HepG2 (cell line): ENCODE results near the gene RNF4. TPM values are rescaled to one million over a fixed set of nuclear protein-coding genes. Genes with fewer than 3 reads are reported as not detected.
A peak's percentile ranks its signal among the peaks of the same experiment; 100 is the strongest.

Experiments used
- BRCA1 ChIP-seq: sonication (generic); formaldehyde crosslinking; IDR thresholded peaks from 2 replicates; pipeline ENCODE4 v1.4.0; 2020; ENCODE audit warnings: missing genetic modification reagents
- BRF2 ChIP-seq: sonication (generic); formaldehyde crosslinking; IDR thresholded peaks from 2 replicates; pipeline ENCODE4 v1.8.1; 2022; ENCODE audit warnings: mild to moderate bottlenecking, missing genetic modification reagents
- ELF1 ChIP-seq: sonication (generic); formaldehyde crosslinking; IDR thresholded peaks from 2 replicates; pipeline ENCODE4 v1.4.0; 2020; ENCODE audit warnings: missing genetic modification reagents
- FOSL1 ChIP-seq: sonication (generic); formaldehyde crosslinking; IDR thresholded peaks from 2 replicates; pipeline ENCODE4 v1.9.0; 2021; ENCODE audit warnings: missing genetic modification reagents, borderline replicate concordance
- HCFC1 ChIP-seq: fragments of 150-350 bp; IDR thresholded peaks from 2 replicates; pipeline ENCODE4 v1.6.1; 2014; ENCODE audit warnings: low read depth, low read length
- HOXA3 ChIP-seq: sonication (generic); formaldehyde crosslinking; IDR thresholded peaks from 2 replicates; pipeline ENCODE4 v1.5.0; 2020; ENCODE audit warnings: missing genetic modification reagents
- KDM5A ChIP-seq: fragments of 200-600 bp; sonication (generic); IDR thresholded peaks from 2 replicates; pipeline ENCODE4 v1.7.0; 2018; ENCODE audit warnings: antibody characterized with exemption, mild to moderate bottlenecking, low read length, borderline replicate concordance
- PCBP1 ChIP-seq: fragments of 200-400 bp; formaldehyde crosslinking; IDR thresholded peaks from 2 replicates; pipeline ENCODE4 v1.6.1; 2017; ENCODE audit warnings: mild to moderate bottlenecking, low read depth, low read length, borderline replicate concordance
- SALL1 ChIP-seq: sonication (generic); formaldehyde crosslinking; IDR thresholded peaks from 2 replicates; pipeline ENCODE4 v1.8.0; 2022; ENCODE audit warnings: mild to moderate bottlenecking, missing genetic modification reagents
- U2AF1 ChIP-seq: fragments of 200-400 bp; formaldehyde crosslinking; optimal IDR thresholded peaks from 2 replicates; pipeline ENCODE3; 2017; ENCODE audit warnings: mild to moderate bottlenecking, low read depth, low read length
- ZNF296 ChIP-seq: sonication (generic); formaldehyde crosslinking; conservative IDR thresholded peaks from 2 replicates; pipeline ENCODE4 v1.5.0; 2020; ENCODE audit warnings: mild to moderate bottlenecking, missing genetic modification reagents
- ZNF589 ChIP-seq: sonication (generic); formaldehyde crosslinking; conservative IDR thresholded peaks from 2 replicates; pipeline ENCODE4 v1.8.0; 2022; ENCODE audit warnings: mild to moderate bottlenecking, moderate library complexity, missing genetic modification reagents
- ZNF749 ChIP-seq: sonication (generic); formaldehyde crosslinking; IDR thresholded peaks from 2 replicates; pipeline ENCODE4 v1.8.0; 2022; ENCODE audit warnings: mild to moderate bottlenecking, missing genetic modification reagents, moderate library complexity, borderline replicate concordance
- ZNF770 ChIP-seq: sonication (generic); formaldehyde crosslinking; IDR thresholded peaks from 2 replicates; pipeline ENCODE4 v1.5.0; 2020; ENCODE audit warnings: mild to moderate bottlenecking, missing genetic modification reagents
- ZNF850 ChIP-seq: sonication (generic); formaldehyde crosslinking; conservative IDR thresholded peaks from 2 replicates; pipeline ENCODE4 v1.9.0; 2021; ENCODE audit warnings: mild to moderate bottlenecking, missing genetic modification reagents
- ZSCAN31 ChIP-seq: sonication (generic); formaldehyde crosslinking; IDR thresholded peaks from 2 replicates; pipeline ENCODE4 v1.5.0; 2020; ENCODE audit warnings: low read depth, mild to moderate bottlenecking, missing genetic modification reagents
- polyA plus RNA-seq, 8 experiments: library from polyadenylated mRNA; depleted of rRNA in 3 of 8; stranded (reverse) in 7 of 8; unstranded in 1 of 8; fragments of >200 nt; fragmentation: Illumina TruSeq in 4 of 8; extraction: Trizol in 4 of 8; gene quantifications; 2 replicates each; pipeline versions ENCODE4 v1.2.1 to v1.2.3, GENCODE V29; 2011 to 2016; ENCODE audit warnings: low read depth in 4 of 8, missing spikeins in 1 of 8, mixed read lengths in 1 of 8; ENCODE audit not compliant: insufficient read depth in 1 of 8
- total RNA-seq, 5 experiments: library from RNA; depleted of rRNA; stranded (reverse); fragments of >200 nt; fragmentation: Illumina TruSeq; extraction: Trizol; gene quantifications; 2 replicates each; pipeline ENCODE4 v1.2.3, GENCODE V29; 2016; ENCODE audit warnings: low read depth in 1 of 5
- TF ChIP-seq, protein P1 (sequence below): IDR thresholded peaks from 2 replicates; pipeline ENCODE4 v1.6.1; 2016; ENCODE audit warnings: missing genetic modification reagents, missing compliant biosample characterization
- TF ChIP-seq, protein P2 (sequence below): sonication (generic); formaldehyde crosslinking; IDR thresholded peaks from 2 replicates; pipeline ENCODE4 v1.8.1; 2022; ENCODE audit warnings: low read depth, mild to moderate bottlenecking, missing genetic modification reagents
- TF ChIP-seq, protein P3 (sequence below): sonication (generic); formaldehyde crosslinking; conservative IDR thresholded peaks from 2 replicates; pipeline ENCODE4 v1.4.0; 2020; ENCODE audit warnings: mild to moderate bottlenecking, missing genetic modification reagents, moderate library complexity

RNF4 gene
- total and polyA plus RNA-seq, 2 of the 13 experiments (the other 11 are each of a cell fraction or from before 2014, with no cell fraction given), result 38.1 to 45.1 TPM

DNA sequence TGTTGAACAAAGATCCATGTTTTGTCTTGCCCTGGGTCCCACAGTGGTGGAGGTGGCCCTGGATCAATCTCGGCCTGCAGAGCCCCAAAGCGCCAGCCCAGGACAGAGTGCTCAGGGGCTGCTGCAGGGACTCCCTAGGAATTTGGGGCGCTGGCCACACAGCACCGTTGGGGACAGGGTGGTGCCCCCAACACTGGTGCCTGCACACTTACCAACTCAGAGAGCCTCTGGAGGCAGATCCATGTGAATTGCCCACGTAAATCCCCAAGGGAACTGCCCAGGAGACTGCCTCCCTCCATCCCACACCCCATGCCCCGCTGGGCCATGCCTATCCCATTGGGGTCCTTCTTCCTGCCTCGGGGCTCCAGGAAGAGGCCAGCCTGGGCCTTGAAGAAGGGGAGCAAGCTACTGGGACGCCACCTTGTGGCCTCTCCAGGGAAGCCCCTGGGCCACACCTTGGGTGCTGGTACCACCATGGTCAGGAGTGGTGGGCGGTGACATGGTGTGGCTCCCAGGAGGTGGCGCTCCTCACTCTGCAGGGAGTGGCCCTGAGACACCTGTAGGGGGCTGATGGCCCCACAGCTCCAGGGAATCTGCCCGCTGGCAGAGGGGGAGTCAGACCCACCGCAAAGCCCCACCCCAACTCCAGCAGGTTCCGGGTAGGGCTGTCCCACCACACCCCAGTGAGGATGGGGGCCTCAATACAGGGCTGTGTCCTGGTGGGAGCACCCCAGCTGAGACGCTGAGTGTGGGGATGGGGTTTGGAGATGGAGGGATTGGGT, 27.3 kb upstream of the RNF4 start (continued):
- TF ChIP-seq ZNF296 (CRISPR knock-in tag) (no peak), SALL1 (CRISPR knock-in tag) (peak; percentile 76), BRF2 (CRISPR knock-in tag) (no peak), ELF1 (CRISPR knock-in tag) (peak; percentile 34; the same call in 1 of the 2 replicates), ZNF850 (no peak), ZNF749 (CRISPR knock-in tag) (no peak), PCBP1 (0 out of 2 replicates have a peak, but pooled peaks have one; percentile 32), BRCA1 (CRISPR knock-in tag) (no peak), ZSCAN31 (CRISPR knock-in tag) (no peak), HOXA3 (CRISPR knock-in tag) (peak; percentile 57; the same call in 1 of the 2 replicates), ZNF770 (CRISPR knock-in tag) (no peak), U2AF1 (no peak), FOSL1 (CRISPR knock-in tag) (no peak), KDM5A (no peak), HCFC1 (no peak), ZNF589 (CRISPR knock-in tag) (no peak)
- TF ChIP-seq, protein P1, sequence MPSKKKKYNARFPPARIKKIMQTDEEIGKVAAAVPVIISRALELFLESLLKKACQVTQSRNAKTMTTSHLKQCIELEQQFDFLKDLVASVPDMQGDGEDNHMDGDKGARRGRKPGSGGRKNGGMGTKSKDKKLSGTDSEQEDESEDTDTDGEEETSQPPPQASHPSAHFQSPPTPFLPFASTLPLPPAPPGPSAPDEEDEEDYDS, result peak; percentile 36; the same call in 1 of the 2 replicates
- TF ChIP-seq, protein P2, sequence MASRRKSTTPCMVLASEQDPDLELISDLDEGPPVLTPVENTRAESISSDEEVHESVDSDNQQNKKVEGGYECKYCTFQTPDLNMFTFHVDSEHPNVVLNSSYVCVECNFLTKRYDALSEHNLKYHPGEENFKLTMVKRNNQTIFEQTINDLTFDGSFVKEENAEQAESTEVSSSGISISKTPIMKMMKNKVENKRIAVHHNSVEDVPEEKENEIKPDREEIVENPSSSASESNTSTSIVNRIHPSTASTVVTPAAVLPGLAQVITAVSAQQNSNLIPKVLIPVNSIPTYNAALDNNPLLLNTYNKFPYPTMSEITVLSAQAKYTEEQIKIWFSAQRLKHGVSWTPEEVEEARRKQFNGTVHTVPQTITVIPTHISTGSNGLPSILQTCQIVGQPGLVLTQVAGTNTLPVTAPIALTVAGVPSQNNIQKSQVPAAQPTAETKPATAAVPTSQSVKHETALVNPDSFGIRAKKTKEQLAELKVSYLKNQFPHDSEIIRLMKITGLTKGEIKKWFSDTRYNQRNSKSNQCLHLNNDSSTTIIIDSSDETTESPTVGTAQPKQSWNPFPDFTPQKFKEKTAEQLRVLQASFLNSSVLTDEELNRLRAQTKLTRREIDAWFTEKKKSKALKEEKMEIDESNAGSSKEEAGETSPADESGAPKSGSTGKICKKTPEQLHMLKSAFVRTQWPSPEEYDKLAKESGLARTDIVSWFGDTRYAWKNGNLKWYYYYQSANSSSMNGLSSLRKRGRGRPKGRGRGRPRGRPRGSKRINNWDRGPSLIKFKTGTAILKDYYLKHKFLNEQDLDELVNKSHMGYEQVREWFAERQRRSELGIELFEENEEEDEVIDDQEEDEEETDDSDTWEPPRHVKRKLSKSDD (CRISPR knock-in tag), result no peak
- TF ChIP-seq, protein P3, sequence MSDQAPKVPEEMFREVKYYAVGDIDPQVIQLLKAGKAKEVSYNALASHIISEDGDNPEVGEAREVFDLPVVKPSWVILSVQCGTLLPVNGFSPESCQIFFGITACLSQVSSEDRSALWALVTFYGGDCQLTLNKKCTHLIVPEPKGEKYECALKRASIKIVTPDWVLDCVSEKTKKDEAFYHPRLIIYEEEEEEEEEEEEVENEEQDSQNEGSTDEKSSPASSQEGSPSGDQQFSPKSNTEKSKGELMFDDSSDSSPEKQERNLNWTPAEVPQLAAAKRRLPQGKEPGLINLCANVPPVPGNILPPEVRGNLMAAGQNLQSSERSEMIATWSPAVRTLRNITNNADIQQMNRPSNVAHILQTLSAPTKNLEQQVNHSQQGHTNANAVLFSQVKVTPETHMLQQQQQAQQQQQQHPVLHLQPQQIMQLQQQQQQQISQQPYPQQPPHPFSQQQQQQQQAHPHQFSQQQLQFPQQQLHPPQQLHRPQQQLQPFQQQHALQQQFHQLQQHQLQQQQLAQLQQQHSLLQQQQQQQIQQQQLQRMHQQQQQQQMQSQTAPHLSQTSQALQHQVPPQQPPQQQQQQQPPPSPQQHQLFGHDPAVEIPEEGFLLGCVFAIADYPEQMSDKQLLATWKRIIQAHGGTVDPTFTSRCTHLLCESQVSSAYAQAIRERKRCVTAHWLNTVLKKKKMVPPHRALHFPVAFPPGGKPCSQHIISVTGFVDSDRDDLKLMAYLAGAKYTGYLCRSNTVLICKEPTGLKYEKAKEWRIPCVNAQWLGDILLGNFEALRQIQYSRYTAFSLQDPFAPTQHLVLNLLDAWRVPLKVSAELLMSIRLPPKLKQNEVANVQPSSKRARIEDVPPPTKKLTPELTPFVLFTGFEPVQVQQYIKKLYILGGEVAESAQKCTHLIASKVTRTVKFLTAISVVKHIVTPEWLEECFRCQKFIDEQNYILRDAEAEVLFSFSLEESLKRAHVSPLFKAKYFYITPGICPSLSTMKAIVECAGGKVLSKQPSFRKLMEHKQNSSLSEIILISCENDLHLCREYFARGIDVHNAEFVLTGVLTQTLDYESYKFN (CRISPR knock-in tag), result no peak
